Caco-2 (cell line): ENCODE measurements around the gene ZBTB8A. TPM values are rescaled to one million over a fixed set of nuclear protein-coding genes. Genes with fewer than 3 reads are reported as not detected.

ENCODE experiments used
- BruUV-seq: library from RNA; stranded (reverse); fragments of 400-500 nt; replicated peaks from 2 replicates; lab custom pipeline; 2021; lab: Mats Ljungman, UMichigan
- CTCF ChIA-PET: fragments of 300-600 bp; sonication (Branson Sonifier 250); formaldehyde crosslinking; loops from one replicate; lab custom pipeline; 2022; ENCODE audit warnings: antibody characterized with exemption; lab: Charles Lee
- POLR2A ChIA-PET: fragments of 300-600 bp; sonication (Branson Sonifier 250); formaldehyde crosslinking; loops from one replicate; lab custom pipeline; 2022; ENCODE audit warnings: antibody characterized with exemption; lab: Charles Lee
- DNase-seq, 2 experiments: peaks; one replicate each; pipeline versions ENCODE4 v3.0.0 to v3.0.0-alpha.2; 2020 to 2022
- H3K27me3 ChIP-seq: replicated peaks from 2 replicates; pipeline ENCODE4 v1.6.0; 2011; ENCODE audit warnings: low read length; ENCODE audit not compliant: control insufficient read depth, insufficient read depth
- H3K36me3 ChIP-seq: 2 replicates; pipeline ENCODE4 v1.5.1; 2011; ENCODE audit warnings: low read length; ENCODE audit not compliant: control insufficient read depth, insufficient read depth
- H3K4me1 ChIP-seq: fragments of 250-450 bp; sonication (Bioruptor Pico); 2 replicates; pipeline ENCODE4 v1.5.1; 2020; ENCODE audit warnings: mild to moderate bottlenecking
- H3K4me3 ChIP-seq: 2 replicates; pipeline ENCODE4 v1.5.1; 2011; ENCODE audit warnings: low read depth, mild to moderate bottlenecking, control low read depth, low read length
- H3K9me3 ChIP-seq: fragments of 250-450 bp; sonication (Bioruptor Pico); 2 replicates; pipeline ENCODE4 v1.5.1; 2020; ENCODE audit warnings: mild to moderate bottlenecking, moderate library complexity
- H3K27ac Mint-ChIP-seq: one replicate; pipeline ENCODE4 v1.8.0; 2022; ENCODE audit warnings: mixed read lengths; ENCODE audit not compliant: unreplicated experiment
- H3K27me3 Mint-ChIP-seq: one replicate; pipeline ENCODE4 v1.8.0; 2022; ENCODE audit warnings: mixed read lengths; ENCODE audit not compliant: insufficient read depth, unreplicated experiment
- H3K36me3 Mint-ChIP-seq: one replicate; pipeline ENCODE4 v1.8.0; 2022; ENCODE audit warnings: mild to moderate bottlenecking, mixed read lengths; ENCODE audit not compliant: insufficient read depth, unreplicated experiment
- H3K4me1 Mint-ChIP-seq: one replicate; pipeline ENCODE4 v1.8.0; 2022; ENCODE audit warnings: low read depth, mixed read lengths; ENCODE audit not compliant: unreplicated experiment
- H3K4me3 Mint-ChIP-seq: one replicate; pipeline ENCODE4 v1.8.0; 2022; ENCODE audit warnings: mild to moderate bottlenecking, moderate library complexity, mixed read lengths; ENCODE audit not compliant: unreplicated experiment
- H3K9me3 Mint-ChIP-seq: one replicate; pipeline ENCODE4 v1.8.0; 2022; ENCODE audit warnings: mixed read lengths; ENCODE audit not compliant: unreplicated experiment
- intact Hi-C: fragments of 100-400 bp; cut with micrococcal nuclease; formaldehyde crosslinking; loops from one replicate; pipeline ENCODE4 v1.10.0; 2022; ENCODE audit not compliant: unreplicated experiment
- total RNA-seq: library from RNA; stranded (reverse); gene quantifications from 2 replicates; pipeline ENCODE4 v1.2.3, GENCODE V29; 2022
- TF ChIP-seq, protein P1 (sequence below), 2 experiments: fragments of 200-600 bp in 1 of 2; IDR thresholded peaks; 1 replicate in 1 of 2; 2 replicates in 1 of 2; pipeline versions ENCODE4 v1.5.1 to v1.8.0; 2011 to 2022; ENCODE audit warnings: antibody characterized with exemption in 1 of 2, control low read depth in 1 of 2, inconsistent platforms in 1 of 2, low read depth in 1 of 2, low read length in 1 of 2, mild to moderate bottlenecking in 1 of 2, moderate library complexity in 1 of 2; ENCODE audit not compliant: insufficient read depth in 1 of 2, severe bottlenecking in 1 of 2, unreplicated experiment in 1 of 2

The ZBTB8A gene
- total RNA-seq, 1 experiment from 2014 or later, result 3.7 TPM

DNA sequence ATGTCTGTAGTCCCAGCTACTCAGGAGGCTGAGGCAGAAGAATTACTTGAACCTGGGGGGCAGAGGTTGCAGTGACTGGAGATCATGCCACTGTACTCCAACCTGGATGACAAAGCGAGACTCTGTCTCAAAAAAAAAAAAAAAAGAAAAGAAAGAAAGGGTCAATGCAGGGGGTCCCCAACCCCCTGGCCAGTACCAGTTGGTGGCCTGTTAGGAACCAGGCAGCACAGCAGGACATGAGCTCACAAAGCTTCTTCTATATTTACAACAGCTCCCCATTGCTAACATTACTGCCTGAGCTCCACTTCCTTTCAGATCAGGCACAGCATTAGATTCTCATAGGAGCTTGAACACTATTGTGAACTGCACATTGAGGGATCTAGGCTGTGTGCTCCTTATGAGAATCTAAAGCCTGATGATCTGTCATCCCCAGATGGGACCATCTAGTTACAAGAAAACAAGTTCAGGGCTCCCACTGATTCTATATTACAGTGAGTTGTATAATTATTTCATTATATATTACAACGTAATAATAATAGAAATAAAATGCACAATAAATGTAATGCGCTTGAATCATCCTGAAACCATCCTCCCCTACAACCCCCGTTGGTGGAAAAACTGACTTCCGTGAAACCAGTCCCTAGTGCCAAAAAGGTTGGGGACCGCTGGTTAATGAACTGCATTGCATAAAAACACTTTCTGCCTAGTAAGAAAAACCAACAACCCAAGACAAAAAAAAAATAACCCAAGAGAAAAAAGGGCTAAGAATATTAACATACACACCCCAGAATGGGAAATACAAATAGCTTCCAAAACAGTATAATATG lies 108.3 kb downstream of the ZBTB8A start:
- Mint-ChIP-seq H3K9me3 (no peaks in the 10 kb centered on the region), H3K4me1 (no peaks in the 10 kb centered on the region), H3K27ac (no peak overlapping the region), H3K4me3 (no peak overlapping the region), H3K27me3 (no peaks in the 10 kb centered on the region), H3K36me3 (peaks cover 12% of the 10 kb centered on the region)
- CTCF ChIA-PET, result no interaction called here
- TF ChIP-seq, protein P1, sequence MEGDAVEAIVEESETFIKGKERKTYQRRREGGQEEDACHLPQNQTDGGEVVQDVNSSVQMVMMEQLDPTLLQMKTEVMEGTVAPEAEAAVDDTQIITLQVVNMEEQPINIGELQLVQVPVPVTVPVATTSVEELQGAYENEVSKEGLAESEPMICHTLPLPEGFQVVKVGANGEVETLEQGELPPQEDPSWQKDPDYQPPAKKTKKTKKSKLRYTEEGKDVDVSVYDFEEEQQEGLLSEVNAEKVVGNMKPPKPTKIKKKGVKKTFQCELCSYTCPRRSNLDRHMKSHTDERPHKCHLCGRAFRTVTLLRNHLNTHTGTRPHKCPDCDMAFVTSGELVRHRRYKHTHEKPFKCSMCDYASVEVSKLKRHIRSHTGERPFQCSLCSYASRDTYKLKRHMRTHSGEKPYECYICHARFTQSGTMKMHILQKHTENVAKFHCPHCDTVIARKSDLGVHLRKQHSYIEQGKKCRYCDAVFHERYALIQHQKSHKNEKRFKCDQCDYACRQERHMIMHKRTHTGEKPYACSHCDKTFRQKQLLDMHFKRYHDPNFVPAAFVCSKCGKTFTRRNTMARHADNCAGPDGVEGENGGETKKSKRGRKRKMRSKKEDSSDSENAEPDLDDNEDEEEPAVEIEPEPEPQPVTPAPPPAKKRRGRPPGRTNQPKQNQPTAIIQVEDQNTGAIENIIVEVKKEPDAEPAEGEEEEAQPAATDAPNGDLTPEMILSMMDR (IDR thresholded peaks at IDR 0.05; ENCODE audit: insufficient read depth in 1 of 2, low read depth in 1 of 2, low read length in 1 of 2, severe bottlenecking in 1 of 2, unreplicated experiment in 1 of 2), result no peak
- H3K36me3 ChIP-seq, result no peaks in the 10 kb centered on the region
- no peak overlapping the region for H3K4me3 ChIP-seq
- intact Hi-C loops, result no loop called here
- no peaks in the 10 kb centered on the region for H3K4me1 ChIP-seq
- DNase-seq, result no peak
- no peaks in the 10 kb centered on the region for H3K9me3 ChIP-seq
- no TSS peak for BruUV-seq
- no peaks in the 10 kb centered on the region for H3K27me3 ChIP-seq
- POLR2A ChIA-PET, result no interaction called here

DNA sequence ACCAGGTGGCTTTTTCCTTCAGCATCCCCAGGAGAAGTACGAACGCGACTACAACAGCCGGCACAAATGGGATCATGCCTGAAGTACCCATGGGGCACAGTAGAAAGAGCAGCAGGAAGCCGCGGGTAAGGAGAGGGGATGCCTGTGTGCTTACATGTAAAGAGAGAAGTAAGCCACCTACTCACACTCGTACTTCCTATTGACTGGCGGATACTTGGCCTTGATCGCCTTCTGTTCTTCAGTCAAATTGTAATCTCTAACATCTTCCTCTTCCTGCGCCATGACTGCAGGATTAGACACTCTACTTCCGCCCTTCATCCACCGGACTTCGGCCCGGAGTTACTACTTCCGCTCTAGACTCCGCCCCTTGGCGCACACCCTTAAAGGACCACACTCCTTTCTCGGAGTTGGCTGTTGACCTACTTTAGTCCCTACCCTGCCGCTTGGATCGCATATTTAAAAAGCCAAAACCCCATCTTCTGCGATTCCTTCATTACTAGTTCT lies 111.1 kb downstream of the ZBTB8A start, which contains the start of gene ZBTB8OS:
TSS of gene ZBTB8OS (minus strand) at position 303 of the 504 bp plus-strand sequence. CDS start at position 282, 21 bp downstream.
- H3K4me1 ChIP-seq, result 0 out of 2 replicates have a peak, but pooled peaks cover 7% of the 10 kb centered on the region
- Mint-ChIP-seq H3K27me3 (no peaks in the 10 kb centered on the region), H3K27ac (peak within 1 kb of the TSS; percentile 92), H3K4me1 (no peaks in the 10 kb centered on the region), H3K36me3 (peaks cover 40% of the 10 kb centered on the region), H3K9me3 (no peaks in the 10 kb centered on the region), H3K4me3 (peak within 1 kb of the TSS; percentile 83)
- no peaks in the 10 kb centered on the region for H3K27me3 ChIP-seq
- intact Hi-C loops, result no loop called here
- no peaks in the 10 kb centered on the region for H3K36me3 ChIP-seq
- ChIA-PET POLR2A (interaction anchor here (0.5 to 1.2 kb wide), 4 partner anchors 10 to 505 kb away, joined by 4 to 10 read pairs (median 6); partner anchors contain the start of genes BSDC1 and MARCKSL1), CTCF (no interaction called here)
- H3K4me3 ChIP-seq, result peak within 1 kb of the TSS; percentile 80
- H3K9me3 ChIP-seq, result no peaks in the 10 kb centered on the region
- DNase-seq, result peak; percentile 81 to 90
- BruUV-seq, result no TSS peak
- TF ChIP-seq, protein P1 (IDR thresholded peaks at IDR 0.05; ENCODE audit: insufficient read depth in 1 of 2, low read depth in 1 of 2, low read length in 1 of 2, severe bottlenecking in 1 of 2, unreplicated experiment in 1 of 2), result no peak

DNA sequence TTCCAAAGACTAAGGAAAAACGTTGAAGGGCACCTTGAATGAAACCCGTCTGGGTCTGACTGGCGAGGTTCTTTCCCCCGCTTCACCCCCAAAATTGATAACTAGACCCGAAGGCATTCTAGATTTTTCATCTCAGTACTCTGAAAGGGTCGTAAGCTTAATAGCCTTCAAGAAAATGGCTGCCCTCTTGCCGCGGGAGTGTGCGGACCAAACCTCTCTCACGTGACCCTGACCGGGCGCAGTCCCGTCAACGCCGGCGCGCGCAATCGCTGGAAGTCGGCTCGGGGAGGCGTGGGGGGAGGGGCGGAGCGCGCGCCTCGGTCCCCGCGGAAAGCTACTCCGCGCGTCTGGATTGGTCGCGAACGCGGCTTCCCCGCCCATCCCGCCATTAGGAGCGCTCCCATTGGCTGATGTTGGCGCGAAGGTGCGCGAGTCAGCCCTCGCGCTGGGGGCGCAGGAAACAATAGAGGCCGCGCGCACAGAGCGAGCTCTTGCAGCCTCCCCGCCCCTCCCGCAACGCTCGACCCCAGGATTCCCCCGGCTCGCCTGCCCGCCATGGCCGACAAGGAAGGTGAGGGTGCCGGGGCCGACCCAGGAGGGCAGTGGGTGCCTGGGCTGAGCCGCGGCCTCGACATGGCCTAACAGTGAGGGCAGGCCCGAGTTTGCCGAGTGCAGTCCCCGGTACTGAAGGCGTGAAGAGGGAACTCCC lies 111.7 kb downstream of the ZBTB8A start, which contains the start of gene RBBP4:
TSS of gene RBBP4 (plus strand) at position 457 of the 709 bp plus-strand sequence. CDS start at position 556, 99 bp downstream.
- Mint-ChIP-seq H3K4me3 (peak within 1 kb of the TSS; percentile 83), H3K27ac (peak within 1 kb of the TSS; percentile 92), H3K36me3 (peaks cover 46% of the 10 kb centered on the region), H3K4me1 (no peaks in the 10 kb centered on the region), H3K9me3 (no peaks in the 10 kb centered on the region), H3K27me3 (no peaks in the 10 kb centered on the region)
- Histone ChIP-seq H3K27me3 (no peaks in the 10 kb centered on the region), H3K9me3 (no peaks in the 10 kb centered on the region), H3K4me3 (peak within 1 kb of the TSS; percentile 80), H3K36me3 (no peaks in the 10 kb centered on the region; the same call in 1 of the 2 replicates), H3K4me1 (0 out of 2 replicates have a peak, but pooled peaks cover 7% of the 10 kb centered on the region)
- TF ChIP-seq, protein P1 (IDR thresholded peaks at IDR 0.05; ENCODE audit: insufficient read depth in 1 of 2, low read depth in 1 of 2, low read length in 1 of 2, severe bottlenecking in 1 of 2, unreplicated experiment in 1 of 2), result no peak
- peak; percentile 94 to 97 for DNase-seq
- intact Hi-C loops, result no loop called here
- POLR2A ChIA-PET, result interaction anchor here (0.5 to 1.2 kb wide), 5 partner anchors 9 to 506 kb away, joined by 4 to 10 read pairs (median 5); partner anchors contain the start of genes BSDC1 and MARCKSL1
- CTCF ChIA-PET, result interaction anchor here (0.7 to 0.9 kb wide), 2 partner anchors 253 to 300 kb away, joined by 3 read pairs; no protein-coding TSS in a partner anchor
- no TSS peak for BruUV-seq
